Kidney epithelial cell (primary cell): ENCODE measurements around the gene PKD2L1. TPM values are rescaled to one million over a fixed set of nuclear protein-coding genes. Genes with fewer than 3 reads are reported as not detected.

Experiments
- DNase-seq: peaks from one replicate; pipeline ENCODE4 v3.0.0-alpha.2; 2010; ENCODE audit warnings: low read depth
- H3K27me3 ChIP-seq: 2 replicates; pipeline ENCODE4 v1.6.0; 2011; ENCODE audit warnings: low read length; ENCODE audit not compliant: control insufficient read depth, insufficient read depth
- H3K36me3 ChIP-seq: 2 replicates; pipeline ENCODE4 v1.5.1; 2011; ENCODE audit warnings: low read length; ENCODE audit not compliant: control insufficient read depth, insufficient read depth
- H3K4me3 ChIP-seq: 2 replicates; pipeline ENCODE4 v1.5.1; 2011; ENCODE audit warnings: low read depth, mild to moderate bottlenecking, control low read depth, low read length
- CTCF ChIP-seq: IDR thresholded peaks from 2 replicates; pipeline ENCODE4 v1.5.1; 2011; ENCODE audit warnings: mild to moderate bottlenecking, moderate library complexity, low read length, control low read depth, inconsistent platforms; ENCODE audit not compliant: insufficient read depth, poor library complexity, severe bottlenecking
- total RNA-seq: library from RNA; depleted of rRNA; stranded (reverse); fragments of >200 nt; gene quantifications from 2 replicates; pipeline ENCODE4 v1.2.3, GENCODE V29; 2015

Gene PKD2L1
- total RNA-seq, 1 donor from 2014 or later: not detected

GRCh38 chr10:100349672-100350071 lies 19.6 kb upstream of the PKD2L1 start:
- no peak for DNase-seq
- Histone ChIP-seq H3K27me3 (no peaks in the 10 kb centered on the region), H3K4me3 (peak overlapping the region; percentile 91), H3K36me3 (peaks cover 5% of the 10 kb centered on the region)
- TF ChIP-seq CTCF: no peak

- TF ChIP-seq CTCF: no peak
- H3K4me3 ChIP-seq: peak overlapping the region; percentile 91
- H3K36me3 ChIP-seq: peaks cover 5% of the 10 kb centered on the region
These were observed 19.1 kb upstream of the PKD2L1 start for GRCh38 chr10:100349087-100349486.

GRCh38 chr10:100348389-100348927 lies 18.4 kb upstream of the PKD2L1 start:
- DNase-seq: no peak
- H3K27me3 ChIP-seq: no peaks in the 10 kb centered on the region
- peak overlapping the region; percentile 91 for H3K4me3 ChIP-seq
- H3K36me3 ChIP-seq: peaks cover 5% of the 10 kb centered on the region
- TF ChIP-seq CTCF: no peak

More at GRCh38 chr10:100349087-100349486, 19.1 kb upstream of the PKD2L1 start:
- H3K27me3 ChIP-seq: no peaks in the 10 kb centered on the region
- DNase-seq: no peak

DNA sequence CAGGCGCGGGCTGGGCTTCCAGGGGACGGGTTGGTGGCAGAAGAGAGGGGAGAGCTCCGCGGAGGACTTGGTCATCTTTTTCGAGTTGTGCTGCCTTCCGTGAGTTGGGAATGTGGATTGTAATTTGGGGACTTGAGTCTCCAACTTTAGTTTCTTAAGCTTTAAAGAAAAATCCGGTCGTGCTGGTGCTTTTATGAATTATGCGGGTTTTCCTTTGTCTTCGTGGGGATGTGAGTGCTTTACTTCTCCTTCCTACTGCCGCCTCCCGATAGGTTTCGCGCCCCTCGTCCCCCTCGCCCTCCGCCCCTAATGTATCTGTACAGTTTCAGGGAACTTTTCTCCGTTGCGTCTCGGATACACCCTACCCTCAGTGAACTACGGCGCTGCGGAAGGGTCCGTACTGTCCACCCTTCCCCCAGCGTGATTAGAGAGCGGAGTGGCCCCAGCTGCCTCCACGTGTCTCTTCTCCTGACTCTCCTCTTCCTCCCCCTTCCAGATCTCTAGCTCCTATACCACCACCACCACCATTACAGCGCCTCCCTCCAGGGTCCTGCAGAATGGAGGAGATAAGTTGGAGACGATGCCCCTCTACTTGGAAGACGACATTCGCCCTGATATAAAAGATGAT lies 17.7 kb upstream of the PKD2L1 start:
- no peaks in the 10 kb centered on the region for H3K27me3 ChIP-seq
- TF ChIP-seq CTCF: no peak
- no peak for DNase-seq
- H3K4me3 ChIP-seq: peak overlapping the region; percentile 91
- peaks cover 5% of the 10 kb centered on the region for H3K36me3 ChIP-seq

- H3K27me3 ChIP-seq: no peaks in the 10 kb centered on the region
- H3K36me3 ChIP-seq: peaks cover 5% of the 10 kb centered on the region
- peak within 1 kb of the TSS; percentile 91 for H3K4me3 ChIP-seq
- peak; percentile 83 for DNase-seq
- TF ChIP-seq CTCF: no peak
These were observed 16.9 kb upstream of the PKD2L1 start, which contains the start of gene SCD for GRCh38 chr10:100346765-100347567. Gene SCD (plus strand): TSS chr10:100347233. CDS start chr10:100347505, 272 bp downstream.
